ENCODE results near the gene NCOR1.

DNA sequence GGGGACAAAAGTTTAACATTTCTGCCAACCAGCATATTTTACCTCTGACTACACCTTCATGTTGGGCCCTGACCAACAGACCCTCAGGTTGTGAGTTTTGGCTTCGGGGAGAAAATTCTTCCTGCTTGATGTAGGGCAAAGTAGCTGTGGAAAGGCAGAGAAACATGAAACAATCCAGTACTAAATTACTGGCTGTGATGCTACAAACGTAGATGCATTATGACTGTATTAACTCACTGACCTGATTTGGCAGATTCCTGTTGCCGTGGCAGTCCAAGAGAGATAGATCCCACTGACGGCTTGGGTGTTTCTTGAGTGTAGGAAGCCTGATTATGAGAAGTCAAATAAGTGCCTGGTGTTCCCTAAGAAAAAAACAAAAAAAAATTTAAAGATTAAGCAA, 135.0 kb downstream of the NCOR1 start:
- TF ChIP-seq EP300 (IDR thresholded peaks at IDR 0.05; ENCODE audit: borderline replicate concordance): no peak
- no peak for TF ChIP-seq TAF1 (IDR thresholded peaks at IDR 0.05; ENCODE audit: low read depth)
- TF ChIP-seq, protein P1, sequence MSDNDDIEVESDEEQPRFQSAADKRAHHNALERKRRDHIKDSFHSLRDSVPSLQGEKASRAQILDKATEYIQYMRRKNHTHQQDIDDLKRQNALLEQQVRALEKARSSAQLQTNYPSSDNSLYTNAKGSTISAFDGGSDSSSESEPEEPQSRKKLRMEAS (IDR thresholded peaks at IDR 0.05): no peak
- TF ChIP-seq, protein P2, sequence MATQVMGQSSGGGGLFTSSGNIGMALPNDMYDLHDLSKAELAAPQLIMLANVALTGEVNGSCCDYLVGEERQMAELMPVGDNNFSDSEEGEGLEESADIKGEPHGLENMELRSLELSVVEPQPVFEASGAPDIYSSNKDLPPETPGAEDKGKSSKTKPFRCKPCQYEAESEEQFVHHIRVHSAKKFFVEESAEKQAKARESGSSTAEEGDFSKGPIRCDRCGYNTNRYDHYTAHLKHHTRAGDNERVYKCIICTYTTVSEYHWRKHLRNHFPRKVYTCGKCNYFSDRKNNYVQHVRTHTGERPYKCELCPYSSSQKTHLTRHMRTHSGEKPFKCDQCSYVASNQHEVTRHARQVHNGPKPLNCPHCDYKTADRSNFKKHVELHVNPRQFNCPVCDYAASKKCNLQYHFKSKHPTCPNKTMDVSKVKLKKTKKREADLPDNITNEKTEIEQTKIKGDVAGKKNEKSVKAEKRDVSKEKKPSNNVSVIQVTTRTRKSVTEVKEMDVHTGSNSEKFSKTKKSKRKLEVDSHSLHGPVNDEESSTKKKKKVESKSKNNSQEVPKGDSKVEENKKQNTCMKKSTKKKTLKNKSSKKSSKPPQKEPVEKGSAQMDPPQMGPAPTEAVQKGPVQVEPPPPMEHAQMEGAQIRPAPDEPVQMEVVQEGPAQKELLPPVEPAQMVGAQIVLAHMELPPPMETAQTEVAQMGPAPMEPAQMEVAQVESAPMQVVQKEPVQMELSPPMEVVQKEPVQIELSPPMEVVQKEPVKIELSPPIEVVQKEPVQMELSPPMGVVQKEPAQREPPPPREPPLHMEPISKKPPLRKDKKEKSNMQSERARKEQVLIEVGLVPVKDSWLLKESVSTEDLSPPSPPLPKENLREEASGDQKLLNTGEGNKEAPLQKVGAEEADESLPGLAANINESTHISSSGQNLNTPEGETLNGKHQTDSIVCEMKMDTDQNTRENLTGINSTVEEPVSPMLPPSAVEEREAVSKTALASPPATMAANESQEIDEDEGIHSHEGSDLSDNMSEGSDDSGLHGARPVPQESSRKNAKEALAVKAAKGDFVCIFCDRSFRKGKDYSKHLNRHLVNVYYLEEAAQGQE (IDR thresholded peaks at IDR 0.05; ENCODE audit: low read depth): no peak
- TF ChIP-seq CEBPB (IDR thresholded peaks at IDR 0.05): no peak
- no peak for TF ChIP-seq YY1 (IDR thresholded peaks at IDR 0.05; ENCODE audit: low read depth)
- TF ChIP-seq TEAD4 (IDR thresholded peaks at IDR 0.05): no peak
- TF ChIP-seq, protein P3, sequence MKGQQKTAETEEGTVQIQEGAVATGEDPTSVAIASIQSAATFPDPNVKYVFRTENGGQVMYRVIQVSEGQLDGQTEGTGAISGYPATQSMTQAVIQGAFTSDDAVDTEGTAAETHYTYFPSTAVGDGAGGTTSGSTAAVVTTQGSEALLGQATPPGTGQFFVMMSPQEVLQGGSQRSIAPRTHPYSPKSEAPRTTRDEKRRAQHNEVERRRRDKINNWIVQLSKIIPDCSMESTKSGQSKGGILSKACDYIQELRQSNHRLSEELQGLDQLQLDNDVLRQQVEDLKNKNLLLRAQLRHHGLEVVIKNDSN (IDR thresholded peaks at IDR 0.05): no peak
- TF ChIP-seq RAD21 (IDR thresholded peaks at IDR 0.05; ENCODE audit: low read depth): no peak
- no peak for TF ChIP-seq TCF12 (IDR thresholded peaks at IDR 0.05; ENCODE audit: low read depth)
- TF ChIP-seq NFIC (IDR thresholded peaks at IDR 0.05): no peak
- no peak for TF ChIP-seq ZBTB7A (IDR thresholded peaks at IDR 0.05; ENCODE audit: low read depth)
- no peak for TF ChIP-seq CREB1 (IDR thresholded peaks at IDR 0.05; ENCODE audit: low read depth)

Data from Ishikawa (cell line).